Effector memory CD8-positive, alpha-beta T cell (primary cell): ENCODE results near the gene IL6R.

ENCODE experiments used
- ATAC-seq: fragments of 150-1000 bp; cut with Tn5 transposase; replicated peaks from 2 replicates; pipeline ENCODE4 v1.10.0; 2021; ENCODE audit warnings: mild to moderate bottlenecking, moderate library complexity
- DNase-seq, 3 experiments: peaks; one replicate each; pipeline ENCODE4 v3.0.0; 2021
- H3K27ac Mint-ChIP-seq, 2 donors: one replicate each; pipeline ENCODE4 v1.8.0; 2022; ENCODE audit warnings: mild to moderate bottlenecking in 2 of 2, mixed read lengths in 2 of 2, moderate library complexity in 2 of 2
- H3K27me3 Mint-ChIP-seq, 2 donors: one replicate each; pipeline ENCODE4 v1.8.0; 2022; ENCODE audit warnings: mixed read lengths in 2 of 2
- H3K36me3 Mint-ChIP-seq: one replicate; pipeline ENCODE4 v1.8.0; 2022; ENCODE audit warnings: mild to moderate bottlenecking, moderate library complexity, mixed read lengths; ENCODE audit not compliant: insufficient read depth
- H3K4me1 Mint-ChIP-seq, 2 donors: one replicate each; pipeline ENCODE4 v1.8.0; 2022; ENCODE audit warnings: low read depth in 2 of 2, mixed read lengths in 2 of 2
- H3K4me3 Mint-ChIP-seq, 2 donors: one replicate each; pipeline ENCODE4 v1.8.0; 2022; ENCODE audit warnings: mild to moderate bottlenecking in 2 of 2, mixed read lengths in 2 of 2, moderate library complexity in 2 of 2
- H3K9me3 Mint-ChIP-seq, 2 donors: one replicate each; pipeline ENCODE4 v1.8.0; 2022; ENCODE audit warnings: mixed read lengths in 2 of 2

The IL6R gene

DNA sequence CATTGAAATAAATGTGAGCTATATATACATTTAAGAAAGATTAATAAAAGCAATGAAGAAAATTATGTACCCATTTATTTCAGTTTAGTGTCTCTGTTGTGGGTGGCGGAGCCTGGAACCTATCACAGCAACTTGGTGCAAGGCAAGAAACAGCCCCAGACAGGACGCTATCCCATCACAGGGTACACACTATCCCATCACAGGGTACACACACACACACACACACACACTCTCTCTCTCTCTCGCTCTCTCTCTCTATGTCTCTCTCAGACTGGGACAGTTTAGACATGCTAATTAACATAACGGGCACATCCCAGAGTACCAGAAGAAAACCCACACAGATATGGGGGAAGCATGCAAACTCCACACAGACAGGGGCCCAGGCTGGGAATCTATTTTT is 6.5 kb upstream of the IL6R start:
- no peaks in the 10 kb centered on the region for H3K9me3 Mint-ChIP-seq
- no peaks in the 10 kb centered on the region for H3K27me3 Mint-ChIP-seq
- peaks cover 19 to 20% of the 10 kb centered on the region in 2 donors for H3K4me1 Mint-ChIP-seq
- DNase-seq: no peak
- ATAC-seq: no peak
- H3K4me3 Mint-ChIP-seq: peak overlapping the region in 1 of 2 donors; percentile 41
- H3K36me3 Mint-ChIP-seq: peaks cover 11% of the 10 kb centered on the region
- H3K27ac Mint-ChIP-seq: no peak overlapping the region

DNA sequence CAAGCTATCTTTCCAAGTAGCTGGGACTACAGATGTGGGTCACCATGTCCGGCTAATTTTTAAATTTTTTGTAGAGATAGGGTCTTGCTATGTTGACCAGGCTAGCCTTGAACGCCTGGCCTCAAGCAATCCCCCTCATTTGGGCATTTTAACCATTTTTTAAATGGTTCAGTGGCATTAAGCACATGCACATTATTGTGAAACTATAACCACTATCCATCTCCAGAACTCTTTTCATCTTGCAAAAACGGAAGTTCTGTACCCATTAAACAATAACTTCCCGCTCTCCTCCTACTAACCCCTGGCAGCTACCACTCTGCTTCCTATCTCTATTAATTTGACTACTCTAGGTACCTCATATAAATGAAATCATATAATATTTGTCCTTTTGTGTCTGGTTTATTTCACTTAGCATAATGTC is 4.8 kb upstream of the IL6R start:
- H3K27me3 Mint-ChIP-seq: no peaks in the 10 kb centered on the region
- H3K9me3 Mint-ChIP-seq: no peaks in the 10 kb centered on the region
- ATAC-seq (no peak), DNase-seq (no peak)
- H3K27ac Mint-ChIP-seq: no peak overlapping the region
- peaks cover 11% of the 10 kb centered on the region for H3K36me3 Mint-ChIP-seq
- H3K4me1 Mint-ChIP-seq: peaks cover 31 to 32% of the 10 kb centered on the region in 2 donors
- no peak overlapping the region for H3K4me3 Mint-ChIP-seq

DNA sequence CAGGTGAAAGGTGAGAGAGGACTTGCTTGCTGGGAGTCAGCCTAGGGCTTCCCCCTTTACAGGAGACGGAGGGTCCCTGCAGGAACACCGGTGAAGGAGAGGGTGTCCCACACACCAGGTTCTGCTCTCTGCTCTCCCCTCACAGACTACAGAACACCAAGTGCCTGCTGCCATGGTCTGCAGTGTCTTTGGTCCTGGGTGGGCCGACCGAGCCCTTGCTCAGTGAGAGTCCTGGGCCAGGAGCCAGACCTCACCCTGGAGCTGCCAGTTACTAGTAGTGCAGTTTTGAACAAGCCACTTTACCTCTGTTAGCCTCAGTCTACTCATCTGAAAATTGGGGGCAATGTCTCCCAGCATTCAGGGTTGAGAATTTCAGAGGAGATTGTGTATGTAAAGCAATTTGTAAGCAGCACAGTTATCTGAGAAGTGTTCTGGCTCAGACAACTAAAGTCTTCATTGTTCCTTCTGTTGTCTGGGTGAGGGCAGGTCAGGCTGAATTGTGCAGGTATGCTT is 2.7 kb upstream of the IL6R start:
- H3K9me3 Mint-ChIP-seq: no peaks in the 10 kb centered on the region
- peaks cover 14% of the 10 kb centered on the region for H3K36me3 Mint-ChIP-seq
- DNase-seq (no peak), ATAC-seq (no peak)
- H3K27me3 Mint-ChIP-seq: no peaks in the 10 kb centered on the region
- peak overlapping the region; percentile 89 to 90 for H3K27ac Mint-ChIP-seq
- H3K4me3 Mint-ChIP-seq: peak overlapping the region; percentile 80 to 82
- H3K4me1 Mint-ChIP-seq: peaks cover 49% of the 10 kb centered on the region in 2 donors

DNA sequence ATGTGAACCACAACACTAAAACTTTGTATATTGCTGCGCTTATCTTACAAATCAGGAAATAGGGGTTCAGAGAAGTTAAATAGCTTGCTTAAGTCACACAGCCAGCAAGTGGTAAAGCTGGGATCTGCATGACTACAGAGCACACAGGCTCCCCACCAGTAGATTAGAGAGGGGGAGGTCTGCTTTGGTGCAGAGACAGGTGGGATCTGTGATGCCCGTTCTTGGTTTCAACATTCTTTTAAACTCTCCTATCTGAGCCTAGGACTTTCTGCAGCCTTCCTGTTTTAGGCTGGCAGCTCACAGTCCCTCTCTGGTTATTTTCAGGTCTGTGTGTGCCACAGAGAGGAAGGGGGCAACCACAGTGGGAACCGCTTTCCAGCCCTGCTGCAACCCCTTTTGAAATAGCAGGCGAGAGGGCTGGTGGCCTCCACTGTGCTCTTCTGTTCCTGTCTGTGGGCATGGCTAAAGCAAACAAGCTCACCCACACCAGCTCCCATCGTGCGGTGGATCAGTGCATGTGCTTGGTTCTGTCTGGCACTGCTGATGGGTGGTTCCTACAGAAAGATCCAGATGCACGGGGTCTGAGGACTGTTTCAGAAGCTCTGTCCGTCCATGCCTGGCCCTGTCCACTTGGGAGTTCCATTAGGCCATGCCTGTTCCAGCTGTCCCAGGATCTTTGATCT is 1.7 kb upstream of the IL6R start:
- peak overlapping the region; percentile 89 to 90 for H3K27ac Mint-ChIP-seq
- no peaks in the 10 kb centered on the region for H3K27me3 Mint-ChIP-seq
- ATAC-seq (peak; percentile 55), DNase-seq (peak; percentile 34 to 41 (median 39))
- no peaks in the 10 kb centered on the region for H3K9me3 Mint-ChIP-seq
- peaks cover 54 to 58% of the 10 kb centered on the region in 2 donors for H3K4me1 Mint-ChIP-seq
- peaks cover 14% of the 10 kb centered on the region for H3K36me3 Mint-ChIP-seq
- H3K4me3 Mint-ChIP-seq: peak overlapping the region; percentile 80 to 82

DNA sequence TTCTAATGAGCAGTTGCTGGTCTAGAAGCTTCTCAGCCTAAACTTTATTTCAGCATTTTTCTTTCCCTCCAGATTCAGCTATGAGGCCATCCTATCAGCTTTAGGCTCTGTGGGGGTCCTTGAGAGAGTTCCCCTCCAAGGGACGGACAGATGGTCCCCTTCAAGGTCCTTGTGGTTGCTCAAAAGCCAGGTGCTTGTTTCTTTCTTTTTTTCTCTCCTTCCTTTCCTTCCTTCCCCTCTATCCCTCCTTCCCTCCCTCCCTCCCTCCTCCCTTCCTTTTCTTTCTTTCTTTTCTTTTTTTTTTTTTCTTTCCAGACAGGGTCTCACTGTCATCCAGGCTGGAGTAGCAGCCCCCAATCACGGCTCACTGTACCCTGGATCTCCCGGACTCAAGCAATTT is 1.2 kb upstream of the IL6R start:
- Mint-ChIP-seq H3K27ac (peak overlapping the region; percentile 89 to 90), H3K4me1 (peaks cover 54 to 58% of the 10 kb centered on the region in 2 donors), H3K27me3 (no peaks in the 10 kb centered on the region), H3K36me3 (peaks cover 11% of the 10 kb centered on the region), H3K4me3 (peak overlapping the region; percentile 82 to 83), H3K9me3 (no peaks in the 10 kb centered on the region)
- DNase-seq (no peak), ATAC-seq (no peak)

DNA sequence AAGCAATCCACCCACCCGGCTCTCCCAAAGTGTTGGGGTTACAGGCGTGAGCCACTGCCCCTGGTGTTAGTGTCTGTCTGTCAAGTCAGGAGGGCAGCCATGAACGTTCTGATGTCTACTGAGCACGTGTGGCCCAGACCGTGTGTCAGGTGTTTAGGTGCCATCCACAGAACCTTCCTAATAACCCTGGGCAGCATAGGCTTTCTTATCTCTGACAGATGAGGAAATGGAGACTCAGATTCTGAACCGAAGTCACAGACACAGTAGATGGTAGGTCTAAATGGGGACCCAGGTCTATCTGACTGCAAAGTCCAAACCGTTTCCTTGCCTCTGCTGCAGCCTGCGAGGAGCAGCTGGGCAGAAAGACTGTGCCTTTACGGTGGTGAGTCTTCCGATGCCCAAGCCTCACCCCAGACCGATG is 622 bp upstream of the IL6R start:
- Mint-ChIP-seq H3K36me3 (peaks cover 11% of the 10 kb centered on the region), H3K4me1 (peaks cover 57 to 58% of the 10 kb centered on the region in 2 donors), H3K27ac (peak overlapping the region; percentile 88 to 89), H3K9me3 (no peaks in the 10 kb centered on the region), H3K4me3 (peak overlapping the region; percentile 82 to 83), H3K27me3 (no peaks in the 10 kb centered on the region)
- DNase-seq: no peak
- ATAC-seq: peak; percentile 21

DNA sequence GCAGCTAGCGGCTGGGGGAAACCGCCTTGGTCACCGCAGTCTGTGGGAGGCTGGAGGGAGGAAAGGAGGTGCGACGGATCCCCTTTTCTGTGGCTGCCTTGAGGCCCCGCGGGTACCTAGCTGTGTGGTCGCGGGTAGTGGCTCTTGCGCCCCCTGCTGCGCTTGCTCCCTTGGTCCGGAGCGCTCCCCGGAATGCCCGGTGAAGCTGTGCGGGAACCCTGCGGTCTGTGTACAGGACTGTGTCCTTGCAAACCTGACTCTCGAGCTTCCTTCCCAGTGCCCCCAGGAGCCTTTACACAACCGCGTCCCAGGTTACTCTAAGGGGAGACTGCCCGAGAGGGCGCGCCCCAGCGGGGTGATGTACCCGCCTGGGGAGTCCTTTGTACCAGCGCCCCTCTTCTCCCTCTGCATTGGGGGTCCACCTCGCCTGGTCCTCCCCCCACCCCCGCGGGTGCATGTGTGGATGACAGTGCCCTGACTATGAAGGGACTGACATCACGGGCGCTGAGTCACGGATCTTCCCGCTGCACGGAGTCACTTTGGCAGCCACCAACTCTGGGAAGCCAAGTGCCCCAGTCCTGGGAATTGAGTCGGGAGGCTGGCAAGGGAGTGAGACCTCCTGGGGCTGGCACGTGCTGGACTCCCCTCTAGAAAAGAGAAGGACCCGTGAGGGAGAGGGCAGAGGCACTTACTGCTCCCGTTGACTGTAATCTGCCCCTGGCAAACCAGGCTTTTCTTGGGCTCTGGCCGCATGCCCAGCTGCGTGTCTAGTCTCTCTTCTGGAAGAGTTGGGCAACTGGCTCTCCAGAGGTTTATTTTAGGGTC is 816 bp downstream of the IL6R start:
- no peaks in the 10 kb centered on the region for H3K27me3 Mint-ChIP-seq
- peak overlapping the region; percentile 82 to 83 for H3K4me3 Mint-ChIP-seq
- DNase-seq (peak in 2 of 3 experiments; percentile 21 to 26), ATAC-seq (no peak)
- peak overlapping the region; percentile 47 to 88 for H3K27ac Mint-ChIP-seq
- peaks cover 53 to 56% of the 10 kb centered on the region in 2 donors for H3K4me1 Mint-ChIP-seq
- H3K36me3 Mint-ChIP-seq: peaks cover 11% of the 10 kb centered on the region
- H3K9me3 Mint-ChIP-seq: no peaks in the 10 kb centered on the region

DNA sequence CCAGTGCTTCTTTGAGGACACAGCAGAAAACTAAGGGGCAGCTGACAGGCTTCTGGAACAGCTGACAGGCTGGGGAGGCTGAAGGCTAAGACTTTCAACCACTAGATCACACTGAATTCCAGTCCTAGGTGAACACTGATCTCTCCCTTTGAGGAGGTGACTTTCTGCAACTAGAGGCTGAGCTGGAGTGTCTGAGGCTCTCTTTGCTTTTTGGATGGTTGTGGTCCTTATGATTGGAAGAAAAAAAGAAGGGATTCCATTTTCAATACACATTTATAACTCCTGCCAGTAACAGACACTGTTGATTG is 1.4 kb downstream of the IL6R start:
- no peaks in the 10 kb centered on the region for H3K27me3 Mint-ChIP-seq
- peak overlapping the region; percentile 47 to 88 for H3K27ac Mint-ChIP-seq
- no peaks in the 10 kb centered on the region for H3K9me3 Mint-ChIP-seq
- peaks cover 53 to 56% of the 10 kb centered on the region in 2 donors for H3K4me1 Mint-ChIP-seq
- DNase-seq (no peak), ATAC-seq (no peak)
- H3K36me3 Mint-ChIP-seq: peaks cover 14% of the 10 kb centered on the region
- peak overlapping the region; percentile 82 to 83 for H3K4me3 Mint-ChIP-seq

DNA sequence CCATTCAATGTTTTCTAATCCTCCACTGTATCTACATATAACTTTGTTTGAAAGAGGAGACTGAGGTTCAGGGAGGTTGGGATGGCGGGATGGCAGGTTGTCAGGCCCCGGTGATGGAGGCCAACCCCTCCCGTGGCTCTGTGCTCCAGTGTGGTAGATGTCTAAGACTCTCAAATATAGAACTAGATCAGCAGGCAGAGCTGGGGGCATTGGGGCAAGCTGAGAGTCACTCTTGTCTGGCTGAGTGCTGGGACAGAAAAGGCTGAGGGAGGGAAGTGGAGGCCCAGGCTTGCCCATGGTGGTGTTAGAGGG is 1.7 kb downstream of the IL6R start:
- no peaks in the 10 kb centered on the region for H3K27me3 Mint-ChIP-seq
- H3K4me1 Mint-ChIP-seq: peaks cover 53 to 56% of the 10 kb centered on the region in 2 donors
- ATAC-seq (no peak), DNase-seq (no peak)
- no peaks in the 10 kb centered on the region for H3K9me3 Mint-ChIP-seq
- H3K36me3 Mint-ChIP-seq: peaks cover 14% of the 10 kb centered on the region
- H3K27ac Mint-ChIP-seq: peak overlapping the region; percentile 47 to 88
- peak overlapping the region; percentile 82 to 83 for H3K4me3 Mint-ChIP-seq

DNA sequence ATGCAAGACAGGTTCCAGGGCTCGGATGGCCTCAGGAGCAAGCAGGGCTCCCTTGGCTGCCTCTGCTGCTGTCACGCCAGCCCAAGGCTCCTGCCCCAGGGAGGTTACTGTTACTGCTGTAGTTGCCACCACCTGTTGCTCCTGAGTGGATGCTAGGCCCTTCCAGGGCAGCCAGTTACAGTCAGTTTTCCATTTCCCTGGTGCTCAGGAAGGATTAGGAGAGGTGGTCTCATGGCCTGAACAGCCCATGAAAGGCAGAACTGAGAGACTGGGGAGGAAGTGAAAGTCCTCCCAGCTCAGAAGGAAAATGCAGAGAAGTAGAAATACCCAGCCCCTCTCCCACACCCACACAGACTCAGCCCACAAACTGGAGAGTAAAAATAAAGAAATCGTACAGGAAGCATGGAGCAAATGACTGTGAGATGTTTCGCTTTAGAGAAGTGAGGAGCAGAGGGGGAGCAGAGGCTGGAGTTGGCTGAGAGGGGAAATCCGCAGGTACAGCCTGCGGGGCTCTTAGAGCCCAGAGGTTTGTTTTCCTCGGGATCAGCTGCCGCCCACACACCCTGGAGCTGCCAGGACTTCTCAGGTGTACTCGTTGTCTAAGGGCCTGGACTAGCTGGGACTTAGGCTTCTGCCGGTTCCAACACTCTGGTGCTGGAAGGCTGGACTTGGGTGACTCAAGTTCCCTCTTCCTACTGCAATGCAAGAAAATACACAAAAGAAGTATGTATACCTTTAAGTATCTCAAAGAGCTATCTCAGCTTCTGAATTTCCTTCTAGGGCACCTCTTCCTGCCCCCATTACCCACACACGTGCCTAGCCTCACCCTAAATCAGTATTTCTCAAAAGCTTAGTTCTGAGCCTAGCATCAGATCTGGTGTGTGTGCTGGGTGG is 2.3 kb downstream of the IL6R start:
- no peak for DNase-seq
- H3K36me3 Mint-ChIP-seq: peaks cover 14% of the 10 kb centered on the region
- H3K4me3 Mint-ChIP-seq: peak overlapping the region; percentile 82 to 83
- H3K27me3 Mint-ChIP-seq: no peaks in the 10 kb centered on the region
- peaks cover 51 to 53% of the 10 kb centered on the region in 2 donors for H3K4me1 Mint-ChIP-seq
- no peak for ATAC-seq
- H3K27ac Mint-ChIP-seq: peak overlapping the region; percentile 47 to 88
- no peaks in the 10 kb centered on the region for H3K9me3 Mint-ChIP-seq

DNA sequence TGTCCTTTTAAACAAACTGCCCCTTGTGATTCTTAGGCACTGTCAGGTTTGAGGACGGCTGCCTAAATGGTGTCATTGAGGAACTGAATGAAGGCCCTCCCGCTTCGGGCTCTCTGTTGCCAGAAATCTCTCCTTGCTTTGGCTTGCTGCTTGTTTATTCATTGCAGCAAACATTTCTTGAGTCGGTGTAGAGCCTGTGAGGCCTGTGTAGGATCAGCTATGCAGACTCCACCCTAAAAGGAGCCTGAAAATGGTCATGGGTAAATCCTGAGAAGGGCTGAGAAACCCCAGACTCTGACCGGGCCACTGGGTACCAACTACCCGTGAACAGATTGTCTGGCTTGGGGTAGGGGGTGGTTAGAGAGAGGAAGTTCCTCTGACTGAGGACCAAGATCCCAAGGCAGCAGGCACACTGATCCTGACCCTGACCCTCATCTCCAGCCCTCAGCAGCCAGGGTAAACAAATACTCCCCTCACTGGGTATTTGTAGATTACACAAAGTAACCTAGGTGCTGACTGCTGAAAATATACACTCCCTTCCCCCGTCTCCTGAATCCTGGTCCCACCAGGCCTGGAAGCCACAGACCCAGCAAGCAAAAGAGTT is 3.1 kb downstream of the IL6R start:
- DNase-seq (no peak), ATAC-seq (no peak)
- peak overlapping the region in 1 of 2 donors; percentile 82 for H3K4me3 Mint-ChIP-seq
- peaks cover 42 to 46% of the 10 kb centered on the region in 2 donors for H3K4me1 Mint-ChIP-seq
- H3K27me3 Mint-ChIP-seq: no peaks in the 10 kb centered on the region
- peaks cover 9% of the 10 kb centered on the region for H3K36me3 Mint-ChIP-seq
- peak overlapping the region in 1 of 2 donors; percentile 88 for H3K27ac Mint-ChIP-seq
- no peaks in the 10 kb centered on the region for H3K9me3 Mint-ChIP-seq

DNA sequence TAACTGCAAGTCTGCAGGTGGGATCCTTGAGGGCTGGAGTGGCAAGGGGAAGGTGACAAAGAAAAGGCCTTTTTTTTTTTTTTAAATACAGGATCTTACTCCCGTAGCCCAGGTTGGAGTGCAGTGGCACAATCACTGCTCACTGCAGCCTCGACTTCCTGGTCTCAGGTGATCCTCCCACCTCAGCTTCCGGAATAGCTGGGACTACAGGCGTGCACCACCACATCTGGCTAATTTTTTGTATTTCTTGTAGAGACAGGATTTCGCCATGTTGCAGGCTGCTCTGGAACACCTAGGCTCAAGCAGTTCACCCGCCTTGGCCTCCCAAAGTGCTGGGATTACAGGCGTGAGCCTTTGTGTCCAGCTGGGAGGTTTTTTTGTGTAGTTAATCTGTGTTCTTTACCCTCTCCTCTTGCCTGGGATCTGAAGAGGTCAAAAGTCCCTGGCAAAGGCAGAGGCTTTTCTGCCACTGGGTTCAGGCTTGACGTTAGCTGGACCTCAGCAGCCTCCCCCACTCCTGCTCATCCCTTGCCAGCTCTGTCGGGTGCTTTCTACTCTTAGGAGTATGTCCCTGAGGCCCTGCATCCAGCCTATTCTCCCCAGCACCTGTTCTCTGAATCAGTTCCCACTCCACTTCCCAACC is 5.2 kb downstream of the IL6R start:
- Mint-ChIP-seq H3K27ac (peak overlapping the region in 1 of 2 donors; percentile 79), H3K27me3 (no peaks in the 10 kb centered on the region), H3K4me3 (no peak overlapping the region), H3K4me1 (peaks cover 26 to 30% of the 10 kb centered on the region in 2 donors), H3K36me3 (peaks cover 6% of the 10 kb centered on the region), H3K9me3 (no peaks in the 10 kb centered on the region)
- ATAC-seq: no peak
- no peak for DNase-seq
